Gastroesophageal sphincter (tissue), 4 donors: ENCODE measurements around the gene FASN. TPM values are rescaled to one million over a fixed set of nuclear protein-coding genes. Genes with fewer than 3 reads are reported as not detected.

Experiments used
- ATAC-seq: fragments of 150-250 bp; one replicate; pipeline ENCODE4 v1.9.1; 2016; ENCODE audit warnings: mild to moderate bottlenecking, moderate library complexity
- H3K27ac ChIP-seq, 4 donors: fragments of 200-600 bp; sonication (generic) in 3 of 4; 1 replicate in 3 of 4; 2 replicates in 1 of 4; pipeline ENCODE4 v1.5.1; 2016 to 2019
- H3K27me3 ChIP-seq: fragments of 200-600 bp; sonication (generic); one replicate; pipeline ENCODE4 v1.5.1; 2019
- H3K36me3 ChIP-seq, 2 donors: fragments of 200-600 bp; sonication (generic); one replicate each; pipeline ENCODE4 v1.5.1; 2019; ENCODE audit warnings: control low read depth in 1 of 2
- H3K4me1 ChIP-seq, 3 donors: fragments of 200-600 bp; sonication (generic); 1 replicate in 2 of 3; 2 replicates in 1 of 3; pipeline ENCODE4 v1.5.1; 2016 to 2019; ENCODE audit warnings: control low read depth in 2 of 3
- H3K4me3 ChIP-seq, 2 donors: fragments of 200-600 bp; sonication (generic); one replicate each; pipeline ENCODE4 v1.5.1; 2019; ENCODE audit warnings: mild to moderate bottlenecking in 1 of 2, moderate library complexity in 1 of 2
- H3K9me3 ChIP-seq, 3 donors: fragments of 200-600 bp; sonication (generic); one replicate each; pipeline ENCODE4 v1.5.1; 2017 to 2019; ENCODE audit warnings: control low read depth in 2 of 3
- CTCF ChIP-seq, 4 experiments: fragments of 200-600 bp in 2 of 4; fragments of 450-650 bp in 2 of 4; sonication (generic) in 1 of 4; IDR thresholded peaks; one replicate each; pipeline ENCODE4 v1.5.1; 2017 to 2019; ENCODE audit warnings: antibody characterized with exemption in 4 of 4, mild to moderate bottlenecking in 2 of 4, moderate library complexity in 2 of 4
- EP300 ChIP-seq: sonication (generic); formaldehyde crosslinking; IDR thresholded peaks from one replicate; pipeline ENCODE4 v1.6.1; 2017; ENCODE audit warnings: antibody characterized with exemption, mild to moderate bottlenecking
- POLR2A ChIP-seq, 2 donors: fragments of 450-650 bp; IDR thresholded peaks; one replicate each; pipeline ENCODE4 v1.6.1; 2017; ENCODE audit warnings: antibody characterized with exemption in 2 of 2, mild to moderate bottlenecking in 2 of 2, moderate library complexity in 1 of 2
- POLR2AphosphoS5 ChIP-seq: sonication (generic); formaldehyde crosslinking; IDR thresholded peaks from one replicate; pipeline ENCODE4 v1.6.1; 2017; ENCODE audit warnings: antibody characterized with exemption
- WGBS, 2 donors: methylation state at CpG; one replicate each; pipeline ENCODE4 v1.1.5; 2018; ENCODE audit warnings: low coverage in 1 of 2; 5-methylcytosine and 5-hydroxymethylcytosine counted together
- total RNA-seq, 4 donors: library from RNA; depleted of rRNA; stranded (reverse); fragments of >200 nt; gene quantifications; one replicate each; pipeline ENCODE4 v1.1.0, GENCODE V29; 2016

Gene FASN
- total RNA-seq, 4 donors from 2014 or later = 22.6 to 52.8 (median 48.3) TPM

DNA sequence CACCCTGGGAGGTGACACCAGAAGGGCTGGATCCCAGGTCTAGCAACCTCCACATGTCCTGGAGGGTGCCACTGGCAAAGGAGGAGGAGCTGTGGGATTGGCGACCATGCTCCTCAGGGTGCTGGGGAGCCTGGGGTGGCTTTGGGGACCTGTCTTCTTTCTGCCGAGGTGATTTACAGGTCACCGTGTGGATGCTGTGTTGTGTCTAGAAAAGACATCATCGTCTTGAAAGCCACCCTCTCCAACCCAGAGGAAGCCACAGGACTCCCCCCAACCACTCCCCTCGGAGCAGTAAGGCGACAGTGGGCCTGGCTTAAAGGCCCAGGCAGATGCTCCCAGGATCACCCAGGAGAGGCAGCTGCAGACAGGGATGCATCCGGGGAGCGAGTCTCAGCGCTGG is 29.7 kb upstream of the FASN start:
- Histone ChIP-seq H3K4me1 (no peaks in the 10 kb centered on the region), H3K9me3 (no peaks in the 10 kb centered on the region), H3K4me3 (no peak overlapping the region), H3K27ac (no peak overlapping the region), H3K27me3 (no peaks in the 10 kb centered on the region), H3K36me3 (peaks cover 0 to 36% of the 10 kb centered on the region in 2 donors)
- WGBS, 2 donors = 82% methylated on average over 3 of the region's 9 CpGs; no CpG with 5 or more reads in 1 of the 2 donors
- TF ChIP-seq EP300 (no peak), POLR2AphosphoS5 (no peak), CTCF (IDR thresholded peaks at IDR 0.05) (no peak), POLR2A (IDR thresholded peaks at IDR 0.05) (no peak)
- no peak for ATAC-seq

- H3K9me3 ChIP-seq = no peaks in the 10 kb centered on the region
- no peak for TF ChIP-seq POLR2AphosphoS5
- TF ChIP-seq CTCF (IDR thresholded peaks at IDR 0.05) = no peak
- TF ChIP-seq POLR2A (IDR thresholded peaks at IDR 0.05) = no peak
- TF ChIP-seq EP300 = no peak
- no peak overlapping the region for H3K4me3 ChIP-seq
- no peaks in the 10 kb centered on the region for H3K27me3 ChIP-seq
- whole genome bisulfite sequencing, 2 donors = no CpG with 5 or more reads among the region's 11 CpGs
- no peak overlapping the region for H3K27ac ChIP-seq
- no peaks in the 10 kb centered on the region for H3K4me1 ChIP-seq
- no peak for ATAC-seq
- peaks cover 0 to 41% of the 10 kb centered on the region in 2 donors for H3K36me3 ChIP-seq
These were observed 29.2 kb upstream of the FASN start for GRCh38 chr17:82127315-82127595.

GRCh38 chr17:82126556-82127314 is 28.7 kb upstream of the FASN start:
- Histone ChIP-seq H3K9me3 (no peaks in the 10 kb centered on the region), H3K27me3 (no peaks in the 10 kb centered on the region), H3K36me3 (peaks cover 0 to 46% of the 10 kb centered on the region in 2 donors), H3K4me1 (no peaks in the 10 kb centered on the region), H3K27ac (no peak overlapping the region), H3K4me3 (no peak overlapping the region)
- ATAC-seq = no peak
- WGBS, 2 donors = 75 to 77% methylated on average over 11 to 18 of the region's 35 CpGs
- TF ChIP-seq CTCF (IDR thresholded peaks at IDR 0.05) = no peak
- no peak for TF ChIP-seq POLR2AphosphoS5
- no peak for TF ChIP-seq POLR2A (IDR thresholded peaks at IDR 0.05)
- no peak for TF ChIP-seq EP300

DNA sequence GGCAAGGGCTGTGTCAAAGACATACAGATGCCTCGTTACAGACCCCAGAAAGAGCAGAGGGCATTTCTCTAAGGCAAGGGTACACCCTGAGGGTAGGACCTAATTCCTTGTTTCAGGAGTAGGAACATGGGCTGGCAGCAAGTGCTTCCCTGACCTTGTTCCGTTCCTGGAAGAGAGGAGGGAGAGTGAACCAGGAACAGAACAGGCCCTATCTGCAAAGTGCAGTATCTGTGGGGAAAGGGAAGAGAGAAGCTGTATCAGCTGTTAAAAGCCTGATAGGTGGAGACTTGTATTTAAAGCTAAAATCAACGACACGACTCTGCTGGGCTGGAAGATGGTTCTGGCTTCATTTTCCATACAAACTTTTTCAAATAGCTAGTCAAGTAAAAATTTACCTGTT is 26.1 kb upstream of the FASN start:
- no peaks in the 10 kb centered on the region for H3K9me3 ChIP-seq
- 73 to 82% methylated on average over 2 to 4 of the region's 4 CpGs for WGBS, 2 donors
- no peak overlapping the region for H3K4me3 ChIP-seq
- H3K36me3 ChIP-seq = peaks cover 0 to 53% of the 10 kb centered on the region in 2 donors
- no peak overlapping the region for H3K27ac ChIP-seq
- H3K27me3 ChIP-seq = no peaks in the 10 kb centered on the region
- H3K4me1 ChIP-seq = peaks cover 0 to 7% (median 0%) of the 10 kb centered on the region in 3 donors
- no peak for ATAC-seq
- TF ChIP-seq CTCF (IDR thresholded peaks at IDR 0.05) = no peak
- TF ChIP-seq POLR2AphosphoS5 = no peak
- no peak for TF ChIP-seq POLR2A (IDR thresholded peaks at IDR 0.05)
- no peak for TF ChIP-seq EP300
